PC-9 (cell line): ENCODE measurements around the gene PRAC2. TPM values are rescaled to one million over a fixed set of nuclear protein-coding genes. Genes with fewer than 3 reads are reported as not detected.
"Not testable (repeated sequence)": the region's sequence is repeated elsewhere in the genome, so short reads cannot be mapped to it uniquely, and the experiment has no call there.

Source experiments
- BruUV-seq: library from RNA; stranded (reverse); fragments of 400-500 nt; replicated peaks from 2 replicates; lab custom pipeline; 2021; lab: Mats Ljungman, UMichigan
- CTCF ChIA-PET: fragments of 300-600 bp; sonication (Branson Sonifier 250); formaldehyde crosslinking; loops from one replicate; lab custom pipeline; 2022; ENCODE audit warnings: antibody characterized with exemption; lab: Charles Lee
- POLR2A ChIA-PET: fragments of 300-600 bp; sonication (Branson Sonifier 250); formaldehyde crosslinking; loops from one replicate; lab custom pipeline; 2022; ENCODE audit warnings: antibody characterized with exemption; ENCODE audit not compliant: unreplicated experiment; lab: Charles Lee
- DNase-seq, 2 experiments: peaks; one replicate each; pipeline versions ENCODE4 v3.0.0 to v3.0.0-alpha.2; 2015 to 2022; ENCODE audit warnings: mixed read lengths in 1 of 2
- H2AFZ ChIP-seq: fragments of 200-600 bp; sonication (generic); 2 replicates; pipeline ENCODE4 v1.8.1; 2017; ENCODE audit warnings: antibody characterized with exemption
- H3F3A ChIP-seq: fragments of 200-600 bp; sonication (generic); 2 replicates; pipeline ENCODE4 v1.8.1; 2017; ENCODE audit warnings: antibody characterized with exemption, mild to moderate bottlenecking, low read depth; ENCODE audit not compliant: insufficient read depth
- H3K27ac ChIP-seq: fragments of 200-600 bp; sonication (generic); 2 replicates; pipeline ENCODE4 v1.6.1; 2016; ENCODE audit warnings: mixed run types
- H3K27me3 ChIP-seq: fragments of 200-600 bp; sonication (generic); 2 replicates; pipeline ENCODE4 v1.6.1; 2016; ENCODE audit warnings: low read depth, mixed run types; ENCODE audit not compliant: insufficient read depth
- H3K36me3 ChIP-seq: fragments of 200-600 bp; sonication (generic); 2 replicates; pipeline ENCODE4 v1.6.1; 2016; ENCODE audit warnings: low read depth, mixed run types
- H3K4me1 ChIP-seq: fragments of 200-600 bp; sonication (generic); replicated peaks from 2 replicates; pipeline ENCODE4 v1.6.1; 2016; ENCODE audit warnings: mixed run types; ENCODE audit not compliant: insufficient read depth
- H3K4me2 ChIP-seq: fragments of 200-600 bp; sonication (generic); 2 replicates; pipeline ENCODE4 v1.6.1; 2017; ENCODE audit warnings: mixed run types
- H3K4me3 ChIP-seq: fragments of 200-600 bp; sonication (generic); 2 replicates; pipeline ENCODE4 v1.6.1; 2016; ENCODE audit warnings: mixed run types
- H3K79me2 ChIP-seq: fragments of 200-600 bp; sonication (generic); 2 replicates; pipeline ENCODE4 v1.6.1; 2017; ENCODE audit warnings: low read depth, mixed run types
- H3K9me2 ChIP-seq: fragments of 200-600 bp; sonication (generic); 2 replicates; pipeline ENCODE4 v1.8.1; 2017; ENCODE audit warnings: mild to moderate bottlenecking; ENCODE audit not compliant: insufficient read depth
- H3K9me3 ChIP-seq: fragments of 200-600 bp; sonication (generic); 2 replicates; pipeline ENCODE4 v1.8.1; 2016; ENCODE audit warnings: low read depth; ENCODE audit not compliant: insufficient read depth
- H4K20me1 ChIP-seq: fragments of 200-600 bp; sonication (generic); 2 replicates; pipeline ENCODE4 v1.8.1; 2017; ENCODE audit not compliant: insufficient read depth
- EZH2 ChIP-seq: fragments of 200-600 bp; sonication (generic); IDR thresholded peaks from 2 replicates; pipeline ENCODE4 v1.8.0; 2017; ENCODE audit warnings: antibody characterized with exemption, low read depth
- intact Hi-C: fragments of 100-400 bp; cut with micrococcal nuclease; formaldehyde crosslinking; loops from one replicate; pipeline ENCODE4 v1.10.0; 2022; ENCODE audit not compliant: unreplicated experiment
- total RNA-seq: library from RNA; stranded (reverse); gene quantifications from 2 replicates; pipeline ENCODE4 v1.2.3, GENCODE V29; 2021
- TF ChIP-seq, protein P1 (sequence below): fragments of 200-600 bp; sonication (generic); conservative IDR thresholded peaks from 2 replicates; pipeline ENCODE4 v1.6.1; 2017; ENCODE audit warnings: mixed run types, antibody characterized with exemption, mild to moderate bottlenecking, moderate library complexity

Gene PRAC2
- total RNA-seq, 1 experiment from 2014 or later, result not detected

DNA sequence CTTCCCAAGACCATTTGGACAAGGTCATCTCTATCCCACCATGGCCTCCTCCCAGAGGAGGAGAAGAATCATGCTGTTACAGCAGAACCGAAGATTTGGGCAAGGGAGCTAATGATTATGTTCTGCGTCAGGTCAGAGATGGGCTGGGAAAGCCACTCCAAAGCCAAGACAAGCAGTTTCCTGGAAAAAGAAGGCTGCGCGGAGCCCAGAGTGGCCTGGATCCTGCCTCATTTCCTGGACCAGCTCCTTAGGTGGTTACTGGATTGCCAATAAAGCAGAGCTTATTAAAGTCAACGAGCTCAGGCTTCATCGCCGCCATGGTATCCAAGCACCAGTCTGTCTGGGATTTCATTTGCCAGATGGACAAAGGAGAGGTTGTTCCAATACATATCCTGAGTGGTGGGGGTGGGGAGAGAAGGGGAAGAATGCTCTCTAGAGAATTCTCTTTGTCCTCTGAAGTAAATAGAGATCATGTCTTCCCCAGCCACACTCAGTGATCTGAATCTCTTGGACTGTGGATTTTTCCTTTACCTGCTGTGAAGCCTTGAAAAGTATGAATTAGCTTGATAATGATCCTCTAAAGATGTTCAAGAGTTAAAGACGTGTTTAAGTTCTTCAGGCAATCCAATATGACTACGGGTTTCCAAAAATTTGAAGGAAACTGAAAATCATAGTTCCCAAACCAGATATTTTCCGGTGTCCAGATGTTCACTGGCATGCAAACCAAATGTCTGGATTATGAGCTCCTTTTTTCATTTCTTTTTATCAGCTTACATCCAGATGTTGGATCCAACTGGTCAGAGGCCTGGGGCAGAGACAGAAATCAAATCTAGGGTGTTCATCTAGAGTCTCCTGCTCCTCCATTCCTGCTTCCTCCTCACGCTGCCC, 18.4 kb upstream of the PRAC2 start:
- POLR2A ChIA-PET, result no interaction called here
- Histone ChIP-seq H3K4me3 (no peak overlapping the region), H2AFZ (no peak overlapping the region), H3K27ac (no peak overlapping the region), H3K9me2 (no peaks in the 10 kb centered on the region), H4K20me1 (no peaks in the 10 kb centered on the region), H3K4me1 (no peaks in the 10 kb centered on the region), H3K9me3 (no peaks in the 10 kb centered on the region), H3F3A (no peaks in the 10 kb centered on the region), H3K27me3 (peaks cover 95% of the 10 kb centered on the region), H3K79me2 (no peaks in the 10 kb centered on the region), H3K4me2 (no peak overlapping the region), H3K36me3 (no peaks in the 10 kb centered on the region)
- CTCF ChIA-PET, result interaction anchor here (0.7 kb wide), 1 partner anchor 105 kb away, joined by 7 read pairs; no protein-coding TSS in a partner anchor
- TF ChIP-seq, protein P1, sequence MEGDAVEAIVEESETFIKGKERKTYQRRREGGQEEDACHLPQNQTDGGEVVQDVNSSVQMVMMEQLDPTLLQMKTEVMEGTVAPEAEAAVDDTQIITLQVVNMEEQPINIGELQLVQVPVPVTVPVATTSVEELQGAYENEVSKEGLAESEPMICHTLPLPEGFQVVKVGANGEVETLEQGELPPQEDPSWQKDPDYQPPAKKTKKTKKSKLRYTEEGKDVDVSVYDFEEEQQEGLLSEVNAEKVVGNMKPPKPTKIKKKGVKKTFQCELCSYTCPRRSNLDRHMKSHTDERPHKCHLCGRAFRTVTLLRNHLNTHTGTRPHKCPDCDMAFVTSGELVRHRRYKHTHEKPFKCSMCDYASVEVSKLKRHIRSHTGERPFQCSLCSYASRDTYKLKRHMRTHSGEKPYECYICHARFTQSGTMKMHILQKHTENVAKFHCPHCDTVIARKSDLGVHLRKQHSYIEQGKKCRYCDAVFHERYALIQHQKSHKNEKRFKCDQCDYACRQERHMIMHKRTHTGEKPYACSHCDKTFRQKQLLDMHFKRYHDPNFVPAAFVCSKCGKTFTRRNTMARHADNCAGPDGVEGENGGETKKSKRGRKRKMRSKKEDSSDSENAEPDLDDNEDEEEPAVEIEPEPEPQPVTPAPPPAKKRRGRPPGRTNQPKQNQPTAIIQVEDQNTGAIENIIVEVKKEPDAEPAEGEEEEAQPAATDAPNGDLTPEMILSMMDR, result no peak
- TF ChIP-seq EZH2, result no peak
- no TSS peak for BruUV-seq
- no peak for DNase-seq
- intact Hi-C loops, result no loop called here

DNA sequence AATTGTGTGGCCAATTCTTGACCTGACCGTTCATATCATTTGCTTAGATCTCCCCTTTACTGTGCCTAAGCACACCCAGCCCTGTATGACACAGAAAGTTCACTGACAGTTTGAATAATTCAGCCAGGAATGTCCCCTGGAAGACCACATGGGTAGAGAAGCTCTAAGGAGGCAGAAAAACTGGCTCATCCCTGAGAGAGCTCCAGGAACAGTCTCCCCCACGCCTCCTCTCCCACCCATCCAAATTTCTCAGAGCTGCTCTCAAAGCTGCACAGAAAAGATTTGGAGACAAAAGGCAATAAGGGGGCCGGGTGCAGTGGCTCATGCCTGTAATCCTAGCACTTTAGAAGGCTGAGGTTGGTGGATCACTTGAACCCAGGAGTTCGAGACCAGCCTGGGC, 11.9 kb upstream of the PRAC2 start:
- Histone ChIP-seq H3K27me3 (peaks cover 62% of the 10 kb centered on the region), H4K20me1 (no peaks in the 10 kb centered on the region), H3K4me2 (no peak overlapping the region), H3K36me3 (no peaks in the 10 kb centered on the region), H2AFZ (no peak overlapping the region), H3K4me3 (no peak overlapping the region), H3F3A (no peaks in the 10 kb centered on the region), H3K79me2 (no peaks in the 10 kb centered on the region), H3K9me2 (no peaks in the 10 kb centered on the region), H3K4me1 (no peaks in the 10 kb centered on the region), H3K27ac (no peak overlapping the region), H3K9me3 (no peaks in the 10 kb centered on the region)
- no peak for TF ChIP-seq EZH2
- TF ChIP-seq, protein P1, result no peak
- ChIA-PET CTCF (interaction anchor here (0.5 kb wide), 1 partner anchor 580 kb away, joined by 7 read pairs; no protein-coding TSS in a partner anchor), POLR2A (no interaction called here)
- DNase-seq, result no peak
- no TSS peak for BruUV-seq
- intact Hi-C loops, result no loop called here

DNA sequence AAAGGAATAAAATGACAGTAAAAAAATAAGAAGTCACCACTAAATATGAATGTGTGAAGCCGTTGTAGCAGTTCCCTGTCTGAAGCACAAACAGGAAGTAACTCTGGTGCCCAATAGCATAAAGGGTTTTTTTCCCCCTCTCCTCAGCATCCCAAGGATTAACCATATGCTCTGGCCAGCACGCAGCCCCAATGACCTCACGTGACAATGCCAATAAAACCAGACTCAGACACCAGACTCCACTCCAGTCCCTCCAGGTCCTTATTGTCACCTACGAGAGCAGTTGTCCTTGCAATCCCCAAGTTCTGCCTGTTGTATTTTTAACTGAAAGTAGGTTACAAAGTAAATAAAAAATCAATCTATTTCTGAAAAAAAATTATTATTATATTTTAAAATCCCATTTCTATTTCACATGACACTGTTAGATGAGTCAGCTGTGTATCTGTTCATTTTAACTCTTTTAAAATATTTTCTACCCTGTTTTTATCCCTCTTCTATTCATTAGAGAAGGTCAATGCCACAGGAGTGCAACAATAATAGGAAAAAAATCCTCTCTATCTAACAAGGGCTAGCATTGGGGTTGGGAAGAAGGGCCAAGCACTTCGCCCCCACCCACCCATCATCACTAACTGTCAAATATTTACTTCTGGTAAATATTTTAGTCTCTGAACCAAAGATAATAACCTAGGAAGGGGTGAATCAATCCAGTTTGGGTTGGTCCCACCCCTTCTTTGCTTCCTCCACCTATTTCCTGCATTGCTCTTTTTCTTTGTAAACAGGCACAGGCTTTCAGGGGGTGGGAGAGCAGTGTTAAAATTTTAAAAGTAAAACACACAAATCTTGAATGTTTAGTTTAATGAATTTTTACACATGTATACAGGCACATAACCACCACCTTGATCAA, 7.2 kb upstream of the PRAC2 start:
- H3K4me2 ChIP-seq, result no peak overlapping the region
- H3K79me2 ChIP-seq, result no peaks in the 10 kb centered on the region
- intact Hi-C loops, result no loop called here
- POLR2A ChIA-PET, result no interaction called here
- no peak overlapping the region for H3K4me3 ChIP-seq
- no peaks in the 10 kb centered on the region for H3K9me2 ChIP-seq
- no peaks in the 10 kb centered on the region for H3K36me3 ChIP-seq
- no peak for DNase-seq
- H3K4me1 ChIP-seq, result no peaks in the 10 kb centered on the region
- H2AFZ ChIP-seq, result no peak overlapping the region
- H4K20me1 ChIP-seq, result no peaks in the 10 kb centered on the region
- no peaks in the 10 kb centered on the region for H3K9me3 ChIP-seq
- no TSS peak for BruUV-seq
- peaks cover 30% of the 10 kb centered on the region for H3K27me3 ChIP-seq
- TF ChIP-seq, protein P1, result no peak
- no peak for TF ChIP-seq EZH2
- CTCF ChIA-PET, result no interaction called here
- no peak overlapping the region for H3K27ac ChIP-seq
- H3F3A ChIP-seq, result no peaks in the 10 kb centered on the region

DNA sequence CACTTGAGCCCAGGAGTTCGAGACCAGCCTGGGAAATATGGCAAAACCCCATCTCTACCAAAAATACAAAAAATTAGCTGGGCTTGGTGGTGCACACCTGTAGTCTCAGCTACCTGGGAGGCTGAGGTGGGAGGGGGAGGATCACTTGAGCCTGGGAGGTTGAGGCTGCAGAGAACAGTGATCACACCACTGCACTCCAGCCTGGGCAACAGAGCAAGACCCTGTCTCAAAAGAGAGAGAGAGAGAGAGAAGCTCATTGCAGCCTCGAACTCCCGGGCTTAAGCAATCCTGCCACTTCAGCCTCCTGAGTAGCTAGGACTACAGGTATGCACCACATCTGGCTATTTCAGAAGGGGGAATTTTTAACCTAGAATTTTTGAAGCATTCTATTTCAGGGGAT, 6.4 kb upstream of the PRAC2 start:
- H3K9me2 ChIP-seq, H3K4me1 ChIP-seq, intact Hi-C loops, H3K4me3 ChIP-seq, DNase-seq, H4K20me1 ChIP-seq, POLR2A ChIA-PET, H3K79me2 ChIP-seq, H3K27ac ChIP-seq, H2AFZ ChIP-seq, BruUV-seq, H3F3A ChIP-seq, H3K36me3 ChIP-seq, H3K4me2 ChIP-seq, H3K9me3 ChIP-seq: not testable (repeated sequence)
- CTCF ChIA-PET, result interaction anchor here (0.7 kb wide), 1 partner anchor 41 kb away, joined by 3 read pairs; no protein-coding TSS in a partner anchor
- H3K27me3 ChIP-seq, result peaks cover 25% of the 10 kb centered on the region; the same call in 1 of the 2 replicates
